ENCODE data around the gene PEX14. TPM values are rescaled to one million over a fixed set of nuclear protein-coding genes. Genes with fewer than 3 reads are reported as not detected.

The PEX14 gene
- total and polyA plus RNA-seq, 9 of the 15 experiments (the other 6 are each of a cell fraction or from before 2014, with no cell fraction given), result 2.6 to 45.7 (median 22.7) TPM

DNA sequence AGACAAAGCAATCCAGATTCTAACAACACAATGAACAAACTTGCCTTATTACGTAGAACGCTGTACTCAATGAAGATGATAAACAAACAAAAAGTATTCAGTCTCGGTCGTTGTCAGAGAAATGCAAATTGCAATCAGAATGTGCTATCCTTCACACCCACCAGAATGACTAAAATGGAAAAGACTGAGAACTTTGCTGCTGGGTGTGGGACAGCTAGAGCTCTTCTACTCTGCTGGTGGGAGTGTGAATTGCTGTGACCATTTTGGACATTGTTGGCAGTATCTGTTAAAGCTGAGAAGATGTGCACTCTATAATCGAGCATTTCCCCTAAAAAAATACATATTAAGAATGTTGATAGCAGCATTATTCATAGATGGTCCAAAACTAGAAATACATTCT is 111.4 kb downstream of the PEX14 start:
- Histone ChIP-seq H3K9ac (ENCODE audit: insufficient read depth in 1 of 2, low read depth in 2 of 2, low read length in 2 of 2) (no peak overlapping the region), H4K20me1 (replicated peaks; ENCODE audit: control insufficient read depth, insufficient read depth, low read length) (no peaks in the 10 kb centered on the region), H3K9me1 (ENCODE audit: control insufficient read depth, insufficient read depth, low read length) (no peaks in the 10 kb centered on the region), H3K4me2 (ENCODE audit: insufficient read depth, low read length) (no peak overlapping the region), H2AFZ (ENCODE audit: low read depth, low read length) (no peak overlapping the region), H3K27ac (ENCODE audit: extremely low read depth, low read depth, low read length) (no peak overlapping the region), H3K4me3 (no peak overlapping the region), H3K36me3 (ENCODE audit: control insufficient read depth, insufficient read depth, low read length) (no peaks in the 10 kb centered on the region), H3K9me3 (replicated peaks; ENCODE audit: control insufficient read depth, insufficient read depth, low read depth, low read length) (no peaks in the 10 kb centered on the region), H3K4me1 (replicated peaks in 1 of 2; ENCODE audit: control insufficient read depth in 2 of 2, insufficient read depth in 2 of 2, low read length in 2 of 2) (no peaks in the 10 kb centered on the region), H3K27me3 (ENCODE audit: control insufficient read depth in 2 of 2, insufficient read depth in 2 of 2, low read length in 2 of 2) (no peaks in the 10 kb centered on the region), H3K79me2 (ENCODE audit: control insufficient read depth, insufficient read depth, low read length) (no peaks in the 10 kb centered on the region)
- ChIA-PET CTCF (ENCODE audit: low intra/inter-chr PET ratio) (no interaction called here), POLR2A (no interaction called here)
- BruUV-seq (replicated peaks), result no TSS peak
- TF ChIP-seq C11orf30 (IDR thresholded peaks at IDR 0.05; ENCODE audit: low read depth), result no peak
- no peak for TF ChIP-seq TAF15 (IDR thresholded peaks at IDR 0.05; ENCODE audit: low read depth, low read length)
- TF ChIP-seq ZFP1 (CRISPR knock-in tag; IDR thresholded peaks at IDR 0.05), result no peak
- no peak for TF ChIP-seq SNRNP70 (optimal IDR thresholded peaks at IDR 0.05; ENCODE audit: low read depth, low read length)
- TF ChIP-seq, protein P1, sequence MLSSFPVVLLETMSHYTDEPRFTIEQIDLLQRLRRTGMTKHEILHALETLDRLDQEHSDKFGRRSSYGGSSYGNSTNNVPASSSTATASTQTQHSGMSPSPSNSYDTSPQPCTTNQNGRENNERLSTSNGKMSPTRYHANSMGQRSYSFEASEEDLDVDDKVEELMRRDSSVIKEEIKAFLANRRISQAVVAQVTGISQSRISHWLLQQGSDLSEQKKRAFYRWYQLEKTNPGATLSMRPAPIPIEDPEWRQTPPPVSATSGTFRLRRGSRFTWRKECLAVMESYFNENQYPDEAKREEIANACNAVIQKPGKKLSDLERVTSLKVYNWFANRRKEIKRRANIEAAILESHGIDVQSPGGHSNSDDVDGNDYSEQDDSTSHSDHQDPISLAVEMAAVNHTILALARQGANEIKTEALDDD (IDR thresholded peaks at IDR 0.05), result no peak
- TF ChIP-seq ZNF232 (CRISPR knock-in tag; IDR thresholded peaks at IDR 0.05), result no peak
- TF ChIP-seq, protein P2, sequence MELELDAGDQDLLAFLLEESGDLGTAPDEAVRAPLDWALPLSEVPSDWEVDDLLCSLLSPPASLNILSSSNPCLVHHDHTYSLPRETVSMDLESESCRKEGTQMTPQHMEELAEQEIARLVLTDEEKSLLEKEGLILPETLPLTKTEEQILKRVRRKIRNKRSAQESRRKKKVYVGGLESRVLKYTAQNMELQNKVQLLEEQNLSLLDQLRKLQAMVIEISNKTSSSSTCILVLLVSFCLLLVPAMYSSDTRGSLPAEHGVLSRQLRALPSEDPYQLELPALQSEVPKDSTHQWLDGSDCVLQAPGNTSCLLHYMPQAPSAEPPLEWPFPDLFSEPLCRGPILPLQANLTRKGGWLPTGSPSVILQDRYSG (tag; conservative IDR thresholded peaks at IDR 0.05; ENCODE audit: low read depth), result no peak
- no peak for TF ChIP-seq CC2D1A (IDR thresholded peaks at IDR 0.05)
- TF ChIP-seq KDM2B (CRISPR knock-in tag; IDR thresholded peaks at IDR 0.05), result no peak
- TF ChIP-seq, protein P3, sequence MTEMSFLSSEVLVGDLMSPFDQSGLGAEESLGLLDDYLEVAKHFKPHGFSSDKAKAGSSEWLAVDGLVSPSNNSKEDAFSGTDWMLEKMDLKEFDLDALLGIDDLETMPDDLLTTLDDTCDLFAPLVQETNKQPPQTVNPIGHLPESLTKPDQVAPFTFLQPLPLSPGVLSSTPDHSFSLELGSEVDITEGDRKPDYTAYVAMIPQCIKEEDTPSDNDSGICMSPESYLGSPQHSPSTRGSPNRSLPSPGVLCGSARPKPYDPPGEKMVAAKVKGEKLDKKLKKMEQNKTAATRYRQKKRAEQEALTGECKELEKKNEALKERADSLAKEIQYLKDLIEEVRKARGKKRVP (CRISPR knock-in tag; IDR thresholded peaks at IDR 0.05), result no peak
- in situ Hi-C loops (cut with MboI), result no loop called here
- 78% methylated on average over 5 of the region's 5 CpGs for WGBS (ENCODE audit: insufficient coverage, low coverage, missing lambda C conversion rate)
- FAIRE-seq, result peak; percentile 40
- ATAC-seq, result peak; percentile 74
- no peak for DNase-seq (ENCODE audit: extremely low read depth in 1 of 4, low spot score in 3 of 4)
- intact Hi-C loops (cut with micrococcal nuclease), result no loop called here
